NT2/D1 (cell line): ENCODE data around the gene SUV39H1.
"Not testable (repeated sequence)": the region's sequence is repeated elsewhere in the genome, so short reads cannot be mapped to it uniquely, and the experiment has no call there.

Experiments used
- DNase-seq: peaks from one replicate; pipeline ENCODE4 v3.0.0-alpha.2; 2011; ENCODE audit warnings: low read depth, low spot score
- H3K27me3 ChIP-seq: 2 replicates; pipeline ENCODE4 v1.6.0; 2011; ENCODE audit warnings: mild to moderate bottlenecking; ENCODE audit not compliant: insufficient read length, insufficient read depth
- H3K36me3 ChIP-seq: 2 replicates; pipeline ENCODE4 v1.6.1; 2011; ENCODE audit warnings: mild to moderate bottlenecking, low read length, mixed read lengths; ENCODE audit not compliant: insufficient read depth, insufficient read length
- H3K4me1 ChIP-seq: 2 replicates; pipeline ENCODE4 v1.5.1; 2011; ENCODE audit not compliant: insufficient read depth, insufficient read length
- H3K4me3 ChIP-seq: 2 replicates; pipeline ENCODE4 v1.5.1; 2011; ENCODE audit warnings: low read depth; ENCODE audit not compliant: insufficient read length
- H3K9ac ChIP-seq: 2 replicates; pipeline ENCODE4 v1.6.0; 2011; ENCODE audit warnings: low read depth; ENCODE audit not compliant: insufficient read length
- H3K9me3 ChIP-seq: 2 replicates; pipeline ENCODE4 v1.5.1; 2011; ENCODE audit warnings: mild to moderate bottlenecking, low read length; ENCODE audit not compliant: insufficient read depth
- SUZ12 ChIP-seq: IDR thresholded peaks from 2 replicates; pipeline ENCODE4 v1.6.1; 2011; ENCODE audit not compliant: insufficient read length, insufficient read depth; ENCODE audit errors: extremely low read depth
- YY1 ChIP-seq: IDR thresholded peaks from 2 replicates; pipeline ENCODE4 v1.6.1; 2011; ENCODE audit not compliant: insufficient read length, insufficient read depth
- ZNF274 ChIP-seq: IDR thresholded peaks from 2 replicates; pipeline ENCODE4 v1.6.1; 2011; ENCODE audit warnings: mild to moderate bottlenecking, low read depth, low read length

The SUV39H1 gene

DNA sequence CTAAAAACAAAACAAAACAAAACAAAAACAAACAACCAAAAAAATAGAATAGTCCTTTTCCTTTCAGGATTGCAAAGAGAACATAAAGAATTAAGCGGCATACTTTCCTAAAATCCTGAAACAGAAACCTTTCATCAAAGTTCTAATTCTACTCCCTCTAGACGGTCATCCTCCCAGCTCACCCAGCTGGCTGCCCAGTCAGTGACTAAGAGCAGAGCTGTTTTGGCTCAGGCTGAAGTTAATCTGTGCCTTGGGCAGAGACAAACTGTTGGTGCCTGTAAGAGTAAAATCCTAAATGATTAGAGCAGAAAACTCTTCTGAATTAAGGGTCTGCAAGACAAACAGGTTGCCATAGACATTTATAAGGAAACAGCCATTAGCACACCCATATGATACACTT is 30.5 kb upstream of the SUV39H1 start:
- Histone ChIP-seq H3K9ac (no peak overlapping the region), H3K4me3 (no peak overlapping the region), H3K9me3 (no peaks in the 10 kb centered on the region), H3K27me3 (no peaks in the 10 kb centered on the region), H3K36me3 (no peaks in the 10 kb centered on the region), H3K4me1 (no peaks in the 10 kb centered on the region)
- TF ChIP-seq SUZ12 (no peak), ZNF274 (no peak), YY1 (no peak)
- DNase-seq = no peak

DNA sequence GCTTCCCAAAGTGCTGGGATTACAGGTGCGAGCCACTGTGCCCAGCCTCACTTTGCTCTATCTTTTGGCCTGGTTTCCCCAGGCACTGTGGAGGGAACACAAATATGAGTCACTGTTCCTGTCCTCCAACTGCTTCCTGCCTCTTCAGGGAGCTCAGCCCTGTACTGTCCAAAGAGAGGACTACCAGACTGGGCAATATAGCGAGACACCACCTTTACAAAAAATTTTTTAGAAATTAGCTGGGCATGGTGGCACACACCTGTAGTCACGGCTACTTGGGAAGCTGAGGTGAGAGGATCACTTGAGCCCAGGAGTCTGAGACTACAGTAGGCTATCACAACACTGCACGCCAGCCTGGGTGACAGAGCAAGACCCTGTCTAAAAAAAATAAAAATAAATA is 29.9 kb upstream of the SUV39H1 start:
- no peaks in the 10 kb centered on the region for H3K36me3 ChIP-seq
- H3K4me3 ChIP-seq = no peak overlapping the region
- H3K4me1 ChIP-seq = no peaks in the 10 kb centered on the region
- no peak for DNase-seq
- H3K9ac ChIP-seq = no peak overlapping the region
- H3K9me3 ChIP-seq = no peaks in the 10 kb centered on the region
- H3K27me3 ChIP-seq = no peaks in the 10 kb centered on the region
- no peak for TF ChIP-seq ZNF274
- no peak for TF ChIP-seq YY1
- no peak for TF ChIP-seq SUZ12

DNA sequence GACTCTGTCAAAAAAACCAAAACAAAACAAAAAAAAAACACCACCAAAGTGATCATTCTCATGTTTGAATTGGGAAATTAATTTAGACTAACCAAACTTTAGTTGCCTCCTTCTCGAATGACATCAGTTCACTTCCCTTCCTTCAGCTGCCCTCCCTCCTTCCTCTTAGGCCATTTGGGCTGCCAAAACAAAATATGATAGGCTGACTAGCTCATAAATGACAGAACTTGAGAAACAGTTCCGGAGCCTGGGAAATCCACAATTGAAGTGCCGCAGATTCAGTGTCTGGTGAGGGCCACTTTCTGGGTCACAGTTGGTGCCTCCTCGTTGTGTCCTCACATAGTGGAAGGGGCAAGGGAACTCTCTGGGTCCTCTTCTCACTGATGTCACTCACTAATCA is 29.0 kb upstream of the SUV39H1 start:
- TF ChIP-seq ZNF274 = no peak
- no peak for TF ChIP-seq YY1
- no peak for TF ChIP-seq SUZ12
- no peak overlapping the region for H3K4me3 ChIP-seq
- H3K4me1 ChIP-seq = no peaks in the 10 kb centered on the region
- no peak overlapping the region for H3K9ac ChIP-seq
- H3K27me3 ChIP-seq = no peaks in the 10 kb centered on the region
- no peaks in the 10 kb centered on the region for H3K9me3 ChIP-seq
- no peaks in the 10 kb centered on the region for H3K36me3 ChIP-seq
- no peak for DNase-seq

DNA sequence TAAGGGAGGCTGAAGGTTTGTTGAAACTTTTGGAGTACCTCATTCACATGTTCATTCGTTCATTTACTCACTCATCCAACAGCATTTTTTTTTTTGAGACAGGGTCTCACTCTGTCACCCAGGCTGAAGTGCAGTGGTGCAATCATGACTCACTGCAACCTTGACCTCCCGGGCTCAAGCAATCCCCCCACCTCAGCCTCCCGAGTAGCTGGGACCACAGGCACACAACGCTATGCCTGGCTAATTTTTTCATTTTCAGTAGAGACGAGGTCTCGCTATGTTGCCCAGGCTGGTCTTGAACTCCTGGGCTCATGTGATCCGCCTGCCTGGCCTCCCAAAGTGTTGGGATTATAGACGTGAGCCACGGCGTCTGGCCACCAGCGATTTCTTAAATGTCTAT is 28.3 kb upstream of the SUV39H1 start:
- H3K27me3 ChIP-seq, H3K4me3 ChIP-seq, H3K4me1 ChIP-seq, H3K36me3 ChIP-seq, DNase-seq, H3K9me3 ChIP-seq, H3K9ac ChIP-seq: not testable (repeated sequence)

DNA sequence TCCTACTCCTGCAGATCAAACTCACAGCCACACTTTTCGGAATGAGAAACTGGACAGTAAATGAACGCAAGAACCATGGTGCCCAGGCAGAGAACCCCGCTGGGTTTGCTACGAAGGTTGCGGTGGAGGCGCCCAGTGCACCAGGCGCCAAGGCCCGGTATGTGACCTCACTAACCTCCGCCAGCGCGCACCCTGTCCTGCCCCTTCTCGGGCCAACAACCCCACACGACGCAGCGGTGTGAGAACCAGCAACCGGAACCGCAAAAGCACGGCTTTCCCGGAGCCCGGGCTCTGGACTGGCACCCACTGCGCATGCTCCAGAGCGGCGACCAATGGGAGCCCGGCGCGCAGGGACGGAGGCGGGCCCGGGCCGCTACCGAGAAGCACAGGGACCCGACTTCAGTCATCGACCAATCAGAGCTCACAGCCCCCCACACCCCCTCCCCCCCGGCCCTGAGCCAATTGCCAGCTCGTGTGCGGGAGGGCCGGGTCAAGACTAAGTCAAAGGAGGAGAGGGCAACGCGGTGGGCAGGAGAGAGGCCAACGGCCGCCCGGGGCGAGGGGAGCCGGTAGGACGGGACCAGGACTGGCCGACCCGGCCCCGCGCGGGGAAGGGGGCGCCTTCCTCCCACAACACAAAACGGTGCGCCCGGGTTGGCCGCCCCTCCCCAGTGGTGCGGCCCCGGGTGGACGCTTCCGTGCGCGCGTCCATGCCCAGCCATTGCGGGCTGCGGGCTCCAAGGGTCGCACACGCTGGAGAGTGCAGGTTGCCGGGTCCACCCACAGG is 20.2 kb upstream of the SUV39H1 start:
- H3K27me3 ChIP-seq = no peaks in the 10 kb centered on the region

DNA sequence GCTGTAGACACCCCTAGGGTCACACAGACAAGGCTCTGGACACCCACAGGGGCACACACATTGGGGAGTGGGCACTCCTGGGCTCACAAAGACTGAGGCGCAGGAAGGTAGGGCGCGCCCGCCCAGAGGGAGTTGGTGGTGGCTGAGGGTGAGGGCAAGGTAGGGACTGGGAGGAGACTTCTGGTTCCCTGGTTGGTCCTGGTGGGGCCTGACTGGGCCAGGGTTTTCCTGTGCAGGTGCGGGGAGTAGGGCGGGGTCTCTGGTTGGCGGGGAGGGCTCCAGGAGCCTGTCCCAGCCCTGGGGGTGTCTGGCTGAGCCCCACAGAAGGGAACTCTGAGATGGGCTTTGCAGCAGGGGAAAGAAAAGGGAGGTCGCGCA is 19.7 kb upstream of the SUV39H1 start:
- H3K9ac ChIP-seq = peak overlapping the region; percentile 93
- no peaks in the 10 kb centered on the region for H3K9me3 ChIP-seq
- no peak for TF ChIP-seq SUZ12
- TF ChIP-seq YY1 = no peak
- TF ChIP-seq ZNF274 = no peak
- no peaks in the 10 kb centered on the region for H3K4me1 ChIP-seq
- no peak for DNase-seq
- peak overlapping the region; percentile 88 for H3K4me3 ChIP-seq
- no peaks in the 10 kb centered on the region for H3K36me3 ChIP-seq
- H3K27me3 ChIP-seq = no peaks in the 10 kb centered on the region

More for the DNA sequence above, 20.2 kb upstream of the SUV39H1 start:
- no peaks in the 10 kb centered on the region for H3K4me1 ChIP-seq
- H3K9me3 ChIP-seq = no peaks in the 10 kb centered on the region
- TF ChIP-seq SUZ12 = no peak
- no peak for TF ChIP-seq ZNF274
- TF ChIP-seq YY1 = no peak
- peak overlapping the region; percentile 88 for H3K4me3 ChIP-seq
- H3K9ac ChIP-seq = peak overlapping the region; percentile 93
- DNase-seq = peak; percentile 86
- H3K36me3 ChIP-seq = no peaks in the 10 kb centered on the region

DNA sequence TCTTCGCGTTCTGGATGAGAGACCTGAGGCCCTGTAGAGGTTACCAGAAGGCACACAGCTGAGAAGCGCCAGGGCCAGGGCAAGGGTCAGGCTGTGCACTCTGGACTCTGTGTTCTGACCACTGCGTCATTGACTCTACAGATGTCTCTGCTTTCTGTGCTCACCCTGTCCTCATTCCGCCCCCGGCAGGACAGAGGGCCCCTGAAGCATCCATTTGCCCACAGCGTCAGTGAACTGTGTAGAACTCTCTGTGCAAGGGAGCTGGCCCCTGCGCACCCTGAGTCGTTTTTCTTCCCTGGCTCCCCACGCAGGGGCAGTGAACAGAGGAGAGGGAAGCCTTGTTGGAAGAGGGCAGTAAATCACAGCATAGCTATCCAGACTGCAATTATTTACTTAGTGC is 19.0 kb upstream of the SUV39H1 start:
- H3K4me1 ChIP-seq = no peaks in the 10 kb centered on the region

DNA sequence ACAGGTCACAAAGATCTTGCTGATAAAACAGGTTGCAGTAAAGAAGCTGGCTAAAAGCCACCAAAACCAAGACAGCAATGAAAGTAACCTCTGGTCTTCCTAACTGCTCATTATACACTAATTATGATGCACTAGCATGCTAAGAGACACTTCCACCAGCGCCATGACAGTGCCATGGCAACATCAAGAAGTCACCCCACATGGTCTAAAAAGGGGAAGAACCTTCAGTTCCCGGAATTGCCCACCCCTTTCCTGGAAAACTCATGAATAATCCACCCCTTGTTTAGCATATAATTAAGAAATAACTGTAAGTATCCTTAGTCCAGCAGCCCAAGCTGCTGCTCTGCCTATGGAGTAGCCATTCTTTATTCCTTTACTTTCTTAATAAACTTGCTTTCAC is 16.1 kb upstream of the SUV39H1 start:
- not testable (repeated sequence) for H3K9me3 ChIP-seq, H3K4me3 ChIP-seq, DNase-seq, H3K27me3 ChIP-seq, H3K9ac ChIP-seq, H3K4me1 ChIP-seq, H3K36me3 ChIP-seq

More for the DNA sequence above, 19.0 kb upstream of the SUV39H1 start:
- no peaks in the 10 kb centered on the region for H3K9me3 ChIP-seq
- no peak for DNase-seq
- H3K36me3 ChIP-seq = no peaks in the 10 kb centered on the region
- H3K9ac ChIP-seq = peak overlapping the region; percentile 93
- H3K27me3 ChIP-seq = no peaks in the 10 kb centered on the region
- H3K4me3 ChIP-seq = peak overlapping the region; percentile 88
- no peak for TF ChIP-seq YY1
- TF ChIP-seq SUZ12 = no peak
- TF ChIP-seq ZNF274 = no peak

DNA sequence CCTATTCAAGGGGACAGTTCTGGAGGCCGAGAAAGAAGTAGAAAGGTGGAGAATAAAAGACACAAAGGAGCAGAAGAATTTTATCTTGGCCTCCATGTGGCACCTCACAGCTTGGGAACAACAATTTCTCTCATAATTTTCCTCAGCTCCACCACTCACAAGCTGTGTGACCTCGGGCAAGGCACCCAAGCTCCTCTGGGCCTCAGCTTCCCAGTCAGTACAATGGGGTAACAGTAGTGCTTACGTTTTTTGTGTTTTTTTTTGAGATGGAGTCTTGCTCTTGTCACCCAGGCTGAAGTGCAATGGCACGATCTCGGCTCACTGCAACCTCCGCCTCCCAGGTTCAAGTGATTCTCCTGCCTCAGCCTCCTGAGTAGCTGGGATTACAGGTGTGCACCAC is 15.6 kb upstream of the SUV39H1 start:
- H3K4me3 ChIP-seq, H3K9me3 ChIP-seq, H3K36me3 ChIP-seq, H3K4me1 ChIP-seq, H3K9ac ChIP-seq, DNase-seq, H3K27me3 ChIP-seq: not testable (repeated sequence)
